Right ventricle myocardium superior (tissue), 1 donor: ENCODE results near the gene ACP7. TPM values are rescaled to one million over a fixed set of nuclear protein-coding genes. Genes with fewer than 3 reads are reported as not detected.
"Not testable (repeated sequence)": the region's sequence is repeated elsewhere in the genome, so short reads cannot be mapped to it uniquely, and the experiment has no call there.

Source experiments
- ATAC-seq: fragments of 200-7000 bp; cut with Tn5 transposase; one replicate; pipeline ENCODE4 v1.9.1; 2020; ENCODE audit warnings: mild to moderate bottlenecking; ENCODE audit not compliant: poor library complexity
- DNase-seq: peaks from one replicate; pipeline ENCODE4 v3.0.0-alpha.2; 2020
- intact Hi-C: fragments of 100-400 bp; cut with DNase I; formaldehyde crosslinking; loops from one replicate; pipeline ENCODE4 v1.11.2; 2022
- total RNA-seq: library from RNA; stranded (reverse); fragmentation: NEBNext Ultra II Directional; extraction: Animal tissue kit (Norgen Biotek cat#: 25700); gene quantifications from one replicate; pipeline ENCODE4 v1.2.1, GENCODE V29; 2021
- donor health status: DM: no; HTN: yes; CAD: no; lungs with severe emphysema.

The ACP7 gene
- total RNA-seq, 1 donor from 2014 or later, result not detected

- ATAC-seq (no peak), DNase-seq (no peak)
- intact Hi-C loops, result no loop called here
These were observed 57.8 kb downstream of the ACP7 start for GRCh38 chr19:39141929-39142328.

- intact Hi-C loops, result no loop called here
- DNase-seq (no peak), ATAC-seq (no peak)
These were observed 58.5 kb downstream of the ACP7 start for GRCh38 chr19:39142630-39143029.

DNA sequence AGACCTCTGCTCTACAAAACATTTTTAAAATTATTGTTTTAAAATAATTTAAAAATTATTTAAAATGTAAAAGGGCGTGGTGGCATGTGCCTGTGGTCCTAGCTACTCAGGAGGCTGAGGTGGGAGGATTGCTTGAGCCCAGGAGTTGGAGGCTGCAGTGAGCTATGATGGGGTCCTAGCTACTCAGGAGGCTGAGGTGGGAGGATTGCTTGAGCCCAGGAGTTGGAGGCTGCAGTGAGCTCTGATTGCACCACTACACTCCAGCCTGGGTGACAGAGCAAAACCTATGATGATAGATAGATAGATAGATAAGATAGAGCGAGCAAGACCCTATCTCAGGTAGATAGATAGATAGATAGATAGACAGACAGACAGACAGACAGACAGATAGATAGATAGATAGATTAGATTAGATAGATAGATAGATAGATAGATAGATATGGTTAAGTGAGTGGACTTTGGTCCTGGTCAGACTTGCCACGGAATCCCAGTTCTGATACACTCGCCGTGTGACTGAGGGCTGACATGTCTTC is 59.7 kb downstream of the ACP7 start:
- DNase-seq, ATAC-seq, intact Hi-C loops: not testable (repeated sequence)

DNA sequence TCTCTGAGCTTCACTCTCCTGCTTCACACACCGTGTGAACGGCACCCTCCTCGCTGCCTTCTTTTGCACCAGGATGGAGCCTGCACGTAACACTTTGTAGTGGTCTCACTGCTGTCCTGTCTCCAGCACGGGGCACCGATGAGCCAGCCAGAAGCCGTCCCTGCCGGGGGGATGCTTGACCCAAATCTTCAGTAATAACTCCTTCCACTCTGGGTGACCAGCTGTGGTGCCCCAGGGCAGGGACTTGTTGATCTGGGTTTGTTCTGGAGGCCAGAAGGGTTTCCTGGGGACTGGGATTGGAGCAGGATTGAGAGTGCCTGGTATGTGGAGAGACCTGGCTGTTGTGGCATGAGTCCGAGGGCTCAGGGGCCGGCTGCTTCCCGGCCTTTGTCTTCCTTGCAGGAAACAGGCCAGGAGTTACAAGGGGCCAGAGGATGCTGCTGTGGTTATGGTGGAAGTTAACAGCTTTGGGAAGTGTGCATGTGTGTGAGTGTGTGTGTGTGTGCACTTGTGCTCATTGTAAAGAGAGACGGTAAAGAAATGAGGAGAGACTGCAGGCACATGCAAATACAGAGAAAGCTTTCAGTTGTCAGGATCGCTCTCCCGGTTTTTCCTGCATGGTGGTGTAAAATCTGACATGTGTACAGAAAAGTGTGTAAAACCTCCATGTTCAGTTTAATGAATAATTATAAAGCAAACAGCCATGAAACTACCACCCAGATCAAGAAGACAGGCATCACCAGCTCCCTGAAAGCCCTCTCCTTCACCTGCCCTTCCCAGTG is 60.3 kb downstream of the ACP7 start:
- intact Hi-C loops, result no loop called here
- DNase-seq (no peak), ATAC-seq (peak; percentile 28)

DNA sequence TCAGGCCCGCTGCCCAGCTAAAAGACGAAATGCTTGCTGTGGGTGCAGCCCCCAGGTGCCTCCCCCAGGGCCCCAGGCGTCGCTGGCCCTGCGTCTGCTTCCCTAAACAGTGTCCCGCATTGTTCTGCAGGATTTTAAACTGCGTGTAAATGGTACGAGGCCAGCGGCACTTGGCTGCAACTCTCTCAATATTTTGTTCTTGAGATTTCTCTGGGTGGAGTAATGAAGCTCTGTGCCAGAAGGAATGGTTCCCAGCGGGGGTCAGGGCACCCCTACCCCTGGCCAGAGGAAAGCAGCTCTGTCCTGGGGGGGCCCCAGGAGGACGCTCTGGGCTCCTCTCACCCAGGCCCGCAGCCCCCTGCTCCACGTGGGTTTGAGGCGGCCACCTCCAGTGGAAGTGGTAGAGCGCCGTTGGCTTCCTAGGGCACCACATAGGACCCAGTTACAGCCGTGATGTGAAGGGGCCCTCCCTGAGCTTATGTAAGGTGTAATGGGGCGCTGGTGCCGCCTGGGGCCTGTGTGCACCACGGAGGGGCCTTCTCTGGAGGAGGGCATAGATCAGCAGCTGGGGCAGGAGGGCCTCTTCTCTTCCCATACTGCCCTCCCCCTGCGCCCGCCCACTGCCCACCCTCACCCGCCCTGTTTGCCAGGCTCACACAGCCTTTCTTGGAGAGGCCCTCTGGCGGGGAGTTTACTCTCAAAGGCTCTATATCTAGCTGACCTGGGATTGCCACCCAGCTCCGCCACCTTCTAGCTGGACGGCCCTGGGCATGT is 61.2 kb downstream of the ACP7 start:
- intact Hi-C loops, result no loop called here
- ATAC-seq (peak; percentile 79), DNase-seq (no peak)

DNA sequence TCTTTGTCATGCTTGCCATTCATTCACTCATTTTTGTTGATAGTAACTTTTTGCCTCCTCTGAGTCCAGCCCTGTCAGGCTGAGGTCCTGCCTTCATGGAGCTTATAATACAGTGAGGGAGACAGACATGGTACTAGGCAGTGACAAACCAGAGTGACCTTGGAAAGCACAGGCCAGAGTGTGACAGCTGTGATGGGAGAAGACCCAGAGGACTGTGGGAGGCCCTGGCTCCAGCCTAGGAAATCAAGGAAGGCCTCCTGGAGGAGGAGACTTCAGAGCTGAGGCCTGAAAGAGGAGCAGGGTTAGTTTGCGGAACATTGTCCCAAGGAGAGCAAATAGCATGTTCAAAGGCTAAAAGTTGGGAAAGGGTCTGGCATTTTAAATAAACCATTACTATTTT is 61.9 kb downstream of the ACP7 start:
- DNase-seq, result no peak
- intact Hi-C loops, result no loop called here
- peak; percentile 29 for ATAC-seq

DNA sequence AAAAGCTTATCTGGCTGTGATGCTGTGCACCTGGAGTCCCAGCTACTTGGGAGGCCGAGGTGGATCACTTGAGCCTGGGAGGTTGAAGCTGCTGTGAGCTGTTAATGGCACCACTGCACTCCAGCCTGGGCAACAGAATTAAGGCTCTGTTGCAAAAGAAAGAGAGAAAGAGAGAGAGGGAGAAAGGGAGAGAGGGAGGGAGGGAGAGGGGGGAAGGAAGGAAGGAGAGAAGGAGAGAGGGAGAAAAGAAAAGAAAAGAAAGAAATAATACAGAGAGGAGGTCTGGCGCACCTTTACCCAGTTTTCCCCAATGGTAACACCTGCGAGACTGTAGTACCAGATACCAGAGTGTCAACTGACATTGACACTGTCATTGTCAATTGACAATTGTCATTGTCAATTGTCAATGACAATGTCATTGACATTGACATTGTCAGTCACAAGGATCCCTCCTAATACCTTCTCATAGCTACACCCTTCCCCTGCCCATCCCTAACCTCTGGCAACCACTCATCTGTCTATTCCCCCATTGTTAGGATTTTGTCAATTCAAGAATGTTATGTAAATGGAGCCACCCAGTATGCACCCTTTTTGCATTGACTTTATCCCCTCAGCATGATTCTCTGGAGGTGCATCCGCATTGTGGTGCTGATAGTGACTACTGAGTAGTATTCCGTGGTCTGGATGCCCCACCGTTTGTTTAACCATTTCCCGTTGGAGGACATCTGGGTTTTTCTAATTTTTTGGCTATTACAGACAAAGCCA is 62.7 kb downstream of the ACP7 start:
- no peak for ATAC-seq
- no peak for DNase-seq
- intact Hi-C loops, result no loop called here

- intact Hi-C loops, result no loop called here
- DNase-seq, result no peak
- no peak for ATAC-seq
These were observed 63.3 kb downstream of the ACP7 start for GRCh38 chr19:39147480-39147879.

DNA sequence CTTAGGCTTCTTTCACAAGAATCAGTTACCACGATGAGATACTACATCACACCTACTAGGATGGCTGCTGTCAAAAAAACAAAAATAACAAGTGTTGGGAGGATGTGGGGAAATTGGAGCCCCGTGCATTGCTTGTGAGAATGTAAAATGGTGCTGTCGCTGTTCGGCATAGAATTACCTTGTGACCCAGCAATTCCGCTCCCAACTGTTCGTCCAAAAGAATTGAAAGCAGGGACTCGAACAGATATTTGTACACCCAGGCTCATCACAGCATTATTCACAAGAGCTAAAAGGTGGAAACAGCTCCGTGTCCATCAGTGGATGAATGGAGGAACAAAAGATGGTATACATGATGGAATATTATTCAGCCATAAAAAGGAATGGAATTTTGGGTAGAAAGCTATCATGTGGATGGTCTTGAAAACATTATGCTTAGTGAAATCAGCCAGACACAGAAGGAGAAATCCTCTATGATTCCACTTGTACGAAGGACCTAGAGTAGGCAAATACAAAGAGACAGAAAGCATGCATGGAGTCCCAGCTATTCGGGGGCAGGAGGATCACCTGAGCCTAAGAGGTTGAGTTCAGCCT is 64.9 kb downstream of the ACP7 start:
- ATAC-seq, result no peak
- intact Hi-C loops, result no loop called here

GRCh38 chr19:39150235-39150634 is 66.1 kb downstream of the ACP7 start:
- ATAC-seq, result no peak
- intact Hi-C loops, result no loop called here
- DNase-seq, result no peak

More for the DNA sequence above, 64.9 kb downstream of the ACP7 start:
- no peak for DNase-seq

GRCh38 chr19:39150807-39151600 is 66.8 kb downstream of the ACP7 start:
- intact Hi-C loops, result no loop called here
- no peak for DNase-seq
- ATAC-seq, result no peak

- DNase-seq (no peak), ATAC-seq (no peak)
- intact Hi-C loops, result no loop called here
These were observed 67.9 kb downstream of the ACP7 start for GRCh38 chr19:39152066-39152465.

- intact Hi-C loops, result no loop called here
- DNase-seq (no peak), ATAC-seq (no peak)
These were observed 70.0 kb downstream of the ACP7 start for GRCh38 chr19:39154100-39154628.

- ATAC-seq (peak; percentile 31), DNase-seq (no peak)
- intact Hi-C loops, result no loop called here
These were observed 70.5 kb downstream of the ACP7 start for GRCh38 chr19:39154629-39155100.

- ATAC-seq, result no peak
- no peak for DNase-seq
- intact Hi-C loops, result no loop called here
These were observed 71.0 kb downstream of the ACP7 start for GRCh38 chr19:39155114-39155700.

DNA sequence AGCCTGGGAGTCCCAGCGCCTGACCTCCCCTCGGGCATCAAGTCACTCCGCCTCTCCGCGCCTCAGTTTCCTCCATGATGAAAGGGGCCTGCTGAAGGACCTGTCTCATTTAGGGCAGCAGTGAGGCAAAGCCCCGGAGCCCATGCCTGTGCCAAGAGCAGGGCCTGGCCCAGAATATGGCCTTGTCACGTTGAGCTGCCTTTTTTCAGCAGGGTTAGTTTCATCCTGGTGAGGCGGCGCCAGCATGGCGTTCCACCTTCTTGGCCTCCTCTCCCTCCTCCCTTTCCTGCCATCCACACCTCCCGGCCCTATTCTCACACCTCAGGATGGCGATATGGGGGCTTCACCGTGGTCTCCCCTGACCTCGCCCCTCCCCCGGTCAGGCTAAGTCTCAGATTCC is 71.6 kb downstream of the ACP7 start:
- intact Hi-C loops, result no loop called here
- DNase-seq (no peak), ATAC-seq (no peak)
